MM.1S (cell line): ENCODE data around the gene GUCA1A.
"Not testable (repeated sequence)": the region's sequence is repeated elsewhere in the genome, so short reads cannot be mapped to it uniquely, and the experiment has no call there.

ENCODE experiments used
- EZH2 ChIP-seq: fragments of 300-600 bp; sonication (generic); optimal IDR thresholded peaks from 2 replicates; pipeline ENCODE3; 2017; ENCODE audit warnings: low read depth, mild to moderate bottlenecking, antibody characterized with exemption, low read length, mixed read lengths
- TF ChIP-seq, protein P1 (sequence below): fragments of 300-600 bp; sonication (generic); IDR thresholded peaks from 2 replicates; pipeline ENCODE4 v1.5.1; 2016; ENCODE audit warnings: antibody characterized with exemption, low read length, mixed read lengths

- TF ChIP-seq, protein P1, sequence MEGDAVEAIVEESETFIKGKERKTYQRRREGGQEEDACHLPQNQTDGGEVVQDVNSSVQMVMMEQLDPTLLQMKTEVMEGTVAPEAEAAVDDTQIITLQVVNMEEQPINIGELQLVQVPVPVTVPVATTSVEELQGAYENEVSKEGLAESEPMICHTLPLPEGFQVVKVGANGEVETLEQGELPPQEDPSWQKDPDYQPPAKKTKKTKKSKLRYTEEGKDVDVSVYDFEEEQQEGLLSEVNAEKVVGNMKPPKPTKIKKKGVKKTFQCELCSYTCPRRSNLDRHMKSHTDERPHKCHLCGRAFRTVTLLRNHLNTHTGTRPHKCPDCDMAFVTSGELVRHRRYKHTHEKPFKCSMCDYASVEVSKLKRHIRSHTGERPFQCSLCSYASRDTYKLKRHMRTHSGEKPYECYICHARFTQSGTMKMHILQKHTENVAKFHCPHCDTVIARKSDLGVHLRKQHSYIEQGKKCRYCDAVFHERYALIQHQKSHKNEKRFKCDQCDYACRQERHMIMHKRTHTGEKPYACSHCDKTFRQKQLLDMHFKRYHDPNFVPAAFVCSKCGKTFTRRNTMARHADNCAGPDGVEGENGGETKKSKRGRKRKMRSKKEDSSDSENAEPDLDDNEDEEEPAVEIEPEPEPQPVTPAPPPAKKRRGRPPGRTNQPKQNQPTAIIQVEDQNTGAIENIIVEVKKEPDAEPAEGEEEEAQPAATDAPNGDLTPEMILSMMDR = not testable (repeated sequence)
- not testable (repeated sequence) for TF ChIP-seq EZH2
Measured at GRCh38 chr6:42207559-42207958, 34.4 kb downstream of the GUCA1A start.
